A673 (cell line): ENCODE measurements around the gene ADAMTS9. TPM values are rescaled to one million over a fixed set of nuclear protein-coding genes. Genes with fewer than 3 reads are reported as not detected.

Experiments used
- BruUV-seq: library from RNA; stranded (reverse); fragments of 400-500 nt; replicated peaks from 2 replicates; lab custom pipeline; 2021; lab: Mats Ljungman, UMichigan
- CTCF ChIA-PET: fragments of 300-600 bp; sonication (Branson Sonifier 250); formaldehyde crosslinking; loops from one replicate; lab custom pipeline; 2022; ENCODE audit warnings: antibody characterized with exemption; lab: Charles Lee
- POLR2A ChIA-PET: fragments of 300-600 bp; sonication (Branson Sonifier 250); formaldehyde crosslinking; loops from one replicate; lab custom pipeline; 2022; ENCODE audit warnings: antibody characterized with exemption; ENCODE audit not compliant: low non-redundant PET; lab: Charles Lee
- DNase-seq: peaks from one replicate; pipeline ENCODE4 v3.0.0-alpha.2; 2015; ENCODE audit warnings: low spot score
- H3K27ac ChIP-seq: fragments of 200-600 bp; sonication (generic); 2 replicates; pipeline ENCODE4 v1.5.1; 2016; ENCODE audit warnings: mixed run types, low read depth, mild to moderate bottlenecking, mixed read lengths, antibody characterized with exemption, low read length; ENCODE audit not compliant: poor library complexity, severe bottlenecking
- H3K27me3 ChIP-seq: fragments of 200-600 bp; sonication (generic); replicated peaks from 2 replicates; pipeline ENCODE4 v1.6.1; 2017; ENCODE audit warnings: mixed run types, low read depth, mild to moderate bottlenecking, mixed read lengths, antibody characterized with exemption, low read length; ENCODE audit not compliant: insufficient read depth, poor library complexity
- H3K36me3 ChIP-seq: fragments of 200-600 bp; sonication (generic); 2 replicates; pipeline ENCODE4 v1.6.1; 2016; ENCODE audit warnings: mixed run types, mild to moderate bottlenecking, mixed read lengths, antibody characterized with exemption, low read length; ENCODE audit not compliant: insufficient read depth, poor library complexity, severe bottlenecking
- H3K4me1 ChIP-seq: fragments of 200-600 bp; sonication (generic); 2 replicates; pipeline ENCODE4 v1.6.1; 2017; ENCODE audit warnings: mixed run types, mild to moderate bottlenecking, mixed read lengths, antibody characterized with exemption, low read length; ENCODE audit not compliant: insufficient read depth, poor library complexity, severe bottlenecking
- H3K4me3 ChIP-seq: fragments of 200-600 bp; sonication (generic); 2 replicates; pipeline ENCODE4 v1.5.1; 2016; ENCODE audit warnings: low read depth, mixed run types, mild to moderate bottlenecking, mixed read lengths, low read length; ENCODE audit not compliant: poor library complexity, severe bottlenecking
- H3K9me3 ChIP-seq: fragments of 200-600 bp; sonication (generic); 2 replicates; pipeline ENCODE4 v1.6.1; 2016; ENCODE audit warnings: mixed run types, low read depth, mild to moderate bottlenecking, mixed read lengths, antibody characterized with exemption, low read length; ENCODE audit not compliant: poor library complexity, severe bottlenecking
- CTCF ChIP-seq: fragments of 300-800, 200-600 bp; sonication (generic); conservative IDR thresholded peaks from 2 replicates; pipeline ENCODE4 v1.5.1; 2017; ENCODE audit warnings: low read depth, mild to moderate bottlenecking, antibody characterized with exemption, low read length, moderate library complexity, mixed read lengths
- EZH2 ChIP-seq: fragments of 200-600 bp; sonication (generic); IDR thresholded peaks from 2 replicates; pipeline ENCODE4 v1.6.1; 2017; ENCODE audit warnings: borderline replicate concordance, low read depth, mild to moderate bottlenecking, mixed read lengths, antibody characterized with exemption, low read length; ENCODE audit not compliant: poor library complexity, severe bottlenecking
- intact Hi-C: fragments of 100-400 bp; cut with micrococcal nuclease; formaldehyde crosslinking; loops from one replicate; pipeline ENCODE4 v1.10.0; 2022; ENCODE audit not compliant: unreplicated experiment
- total RNA-seq: library from RNA; stranded (reverse); gene quantifications from 2 replicates; pipeline ENCODE4 v1.2.3, GENCODE V29; 2021

Gene ADAMTS9
- total RNA-seq, 1 experiment from 2014 or later: 0.26 TPM

GRCh38 chr3:64501298-64501906 is 186.4 kb downstream of the ADAMTS9 start:
- Histone ChIP-seq H3K4me1 (no peaks in the 10 kb centered on the region), H3K4me3 (no peak overlapping the region), H3K27me3 (no peaks in the 10 kb centered on the region), H3K27ac (no peak overlapping the region), H3K36me3 (no peaks in the 10 kb centered on the region), H3K9me3 (no peaks in the 10 kb centered on the region)
- DNase-seq: no peak
- intact Hi-C loops: no loop called here
- BruUV-seq: no TSS peak
- ChIA-PET POLR2A (no interaction called here), CTCF (no interaction called here)
- TF ChIP-seq EZH2: no peak
- TF ChIP-seq CTCF: no peak

- CTCF ChIA-PET: no interaction called here
- Histone ChIP-seq H3K9me3 (no peaks in the 10 kb centered on the region), H3K36me3 (no peaks in the 10 kb centered on the region), H3K27ac (no peak overlapping the region), H3K4me3 (no peak overlapping the region), H3K4me1 (no peaks in the 10 kb centered on the region), H3K27me3 (peaks cover 2% of the 10 kb centered on the region)
- POLR2A ChIA-PET: no interaction called here
- no peak for DNase-seq
- TF ChIP-seq CTCF (no peak), EZH2 (no peak)
- no TSS peak for BruUV-seq
- intact Hi-C loops: no loop called here
Measured at GRCh38 chr3:64496786-64497490, 190.9 kb downstream of the ADAMTS9 start.

GRCh38 chr3:64495781-64496334 is 191.9 kb downstream of the ADAMTS9 start:
- intact Hi-C loops: no loop called here
- ChIA-PET CTCF (no interaction called here), POLR2A (no interaction called here)
- no peak for DNase-seq
- Histone ChIP-seq H3K36me3 (no peaks in the 10 kb centered on the region), H3K27ac (no peak overlapping the region), H3K4me1 (no peaks in the 10 kb centered on the region), H3K4me3 (no peak overlapping the region), H3K9me3 (no peaks in the 10 kb centered on the region), H3K27me3 (peaks cover 7% of the 10 kb centered on the region)
- no TSS peak for BruUV-seq
- TF ChIP-seq EZH2: no peak
- TF ChIP-seq CTCF: no peak
